Keratinocyte (primary cell): ENCODE measurements around the gene B3GNT3. TPM values are rescaled to one million over a fixed set of nuclear protein-coding genes. Genes with fewer than 3 reads are reported as not detected.

Source experiments
- DNase-seq: peaks from one replicate; pipeline ENCODE4 v3.0.0-alpha.2; 2011; ENCODE audit warnings: low read depth, missing footprints, low spot score
- FAIRE-seq: peaks from 2 replicates; lab custom pipeline; 2011; peaks lifted over from hg19 to GRCh38; lab: Jason Lieb, UNC
- H2AFZ ChIP-seq: 2 replicates; pipeline ENCODE4 v1.6.0; 2012; ENCODE audit warnings: low read length, control low read depth, inconsistent platforms; ENCODE audit not compliant: control insufficient read depth
- H3K27ac ChIP-seq: 2 replicates; pipeline ENCODE4 v1.5.1; 2011; ENCODE audit warnings: low read length; ENCODE audit not compliant: control insufficient read depth, insufficient read depth
- H3K27me3 ChIP-seq: 3 replicates; pipeline ENCODE4 v1.6.0; 2011; ENCODE audit warnings: low read length; ENCODE audit not compliant: control insufficient read depth, insufficient read depth; ENCODE audit errors: extremely low read depth
- H3K36me3 ChIP-seq, 2 experiments: 2 replicates in 1 of 2; 3 replicates in 1 of 2; pipeline ENCODE4 v1.5.1; 2011; ENCODE audit warnings: low read length in 2 of 2, mild to moderate bottlenecking in 1 of 2; ENCODE audit not compliant: control insufficient read depth in 2 of 2, insufficient read depth in 2 of 2; ENCODE audit errors: extremely low read depth in 1 of 2
- H3K4me1 ChIP-seq: 3 replicates; pipeline ENCODE4 v1.5.1; 2011; ENCODE audit warnings: low read length; ENCODE audit not compliant: control insufficient read depth, insufficient read depth; ENCODE audit errors: extremely low read depth
- H3K4me2 ChIP-seq: 3 replicates; pipeline ENCODE4 v1.6.0; 2011; ENCODE audit warnings: low read depth, low read length; ENCODE audit not compliant: control insufficient read depth, insufficient read depth; ENCODE audit errors: extremely low read depth
- H3K4me3 ChIP-seq, 3 experiments: fragments of 200-600 bp in 1 of 3; sonication (generic) in 1 of 3; 2 replicates in 2 of 3; 3 replicates in 1 of 3; pipeline ENCODE4 v1.5.1; 2011 to 2016; ENCODE audit warnings: low read length in 3 of 3, mild to moderate bottlenecking in 3 of 3, control low read depth in 2 of 3, inconsistent platforms in 1 of 3, low read depth in 1 of 3, mixed read lengths in 1 of 3, mixed run types in 1 of 3, moderate library complexity in 1 of 3; ENCODE audit not compliant: control insufficient read depth in 2 of 3, insufficient read depth in 2 of 3; ENCODE audit errors: extremely low read depth in 1 of 3
- H3K79me2 ChIP-seq: 2 replicates; pipeline ENCODE4 v1.6.0; 2012; ENCODE audit warnings: low read length; ENCODE audit not compliant: control insufficient read depth, insufficient read depth
- H3K9ac ChIP-seq: 3 replicates; pipeline ENCODE4 v1.6.0; 2011; ENCODE audit warnings: low read length; ENCODE audit not compliant: control insufficient read depth, insufficient read depth; ENCODE audit errors: extremely low read depth
- H3K9me1 ChIP-seq: 3 replicates; pipeline ENCODE4 v1.6.0; 2011; ENCODE audit warnings: low read length; ENCODE audit not compliant: control insufficient read depth, insufficient read depth; ENCODE audit errors: extremely low read depth
- H3K9me3 ChIP-seq: 2 replicates; pipeline ENCODE4 v1.5.1; 2012; ENCODE audit warnings: low read depth, low read length; ENCODE audit not compliant: control insufficient read depth
- H4K20me1 ChIP-seq: 3 replicates; pipeline ENCODE4 v1.6.0; 2011; ENCODE audit warnings: low read length; ENCODE audit not compliant: control insufficient read depth, insufficient read depth; ENCODE audit errors: extremely low read depth
- CTCF ChIP-seq, 3 experiments: IDR thresholded peaks in 1 of 3; conservative IDR thresholded peaks in 1 of 3; optimal IDR thresholded peaks in 1 of 3; 2 replicates in 2 of 3; 3 replicates in 1 of 3; pipeline versions ENCODE3 to v1.5.1; 2011; ENCODE audit warnings: low read length in 3 of 3, mild to moderate bottlenecking in 3 of 3, moderate library complexity in 2 of 3, control low read depth in 1 of 3, inconsistent platforms in 1 of 3; ENCODE audit not compliant: insufficient read depth in 2 of 3; ENCODE audit errors: extremely low read depth in 1 of 3
- EZH2 ChIP-seq: IDR thresholded peaks from one replicate; pipeline ENCODE4 v1.6.1; 2012; ENCODE audit warnings: inconsistent platforms, mild to moderate bottlenecking, low read length, moderate library complexity
- dilution Hi-C: fragments of 300-500 bp; cut with MboI; formaldehyde crosslinking; loops from one replicate; pipeline ENCODE4 v1.7.0; 2020; ENCODE audit warnings: low sequenced_read_pairs; ENCODE audit not compliant: extremely low pct_ligation_motif_present
- polyA plus RNA-seq, 5 experiments: library from polyadenylated mRNA; depleted of rRNA in 3 of 5; stranded (reverse) in 3 of 5; stranded (forward) in 1 of 5; unstranded in 1 of 5; fragments of >200 nt; gene quantifications; 1 replicate in 1 of 5; 2 replicates in 3 of 5; 3 replicates in 1 of 5; pipeline versions ENCODE4 v1.2.1 to v1.2.3, GENCODE V29; 2011 to 2012; ENCODE audit warnings: missing spikeins in 2 of 5, low read depth in 1 of 5, low replicate concordance in 1 of 5

The B3GNT3 gene
- polyA plus RNA-seq, 1 donor (not counting 4 experiments of a cell fraction or from before 2014, with no cell fraction given): 4.4 TPM

- H4K20me1 ChIP-seq: peaks cover 27% of the 10 kb centered on the region
- FAIRE-seq: no peak
- dilution Hi-C loops: no loop called here
- peaks cover 33% of the 10 kb centered on the region for H3K79me2 ChIP-seq
- H3K9me1 ChIP-seq: no peaks in the 10 kb centered on the region
- H3K27ac ChIP-seq: peak overlapping the region; percentile 93
- H3K27me3 ChIP-seq: no peaks in the 10 kb centered on the region
- no peaks in the 10 kb centered on the region for H3K9me3 ChIP-seq
- H3K36me3 ChIP-seq: peaks cover 34 to 43% of the 10 kb centered on the region in 2 experiments
- H3K9ac ChIP-seq: peak overlapping the region; percentile 100
- H2AFZ ChIP-seq: no peak overlapping the region
- H3K4me2 ChIP-seq: peak overlapping the region; percentile 88
- peaks cover 14% of the 10 kb centered on the region for H3K4me1 ChIP-seq
- no peak for DNase-seq
- H3K4me3 ChIP-seq: peak overlapping the region; percentile 89 to 100 (median 99)
- TF ChIP-seq EZH2 (no peak), CTCF (optimal IDR thresholded peaks at IDR 0.05 in 1 of 3, IDR thresholded peaks at IDR 0.05 in 1 of 3, conservative IDR thresholded peaks at IDR 0.05 in 1 of 3; ENCODE audit: extremely low read depth in 1 of 3, insufficient read depth in 2 of 3, low read length in 3 of 3) (no peak)
Observed at GRCh38 chr19:17860331-17860992, 65.5 kb downstream of the B3GNT3 start.

GRCh38 chr19:17860993-17861360, 66.0 kb downstream of the B3GNT3 start:
- Histone ChIP-seq H3K4me2 (peak overlapping the region; percentile 88), H3K4me3 (peak overlapping the region; percentile 89 to 100 (median 99)), H3K27ac (peak overlapping the region; percentile 93), H3K4me1 (peaks cover 14% of the 10 kb centered on the region), H4K20me1 (peaks cover 27% of the 10 kb centered on the region), H3K9me1 (no peaks in the 10 kb centered on the region), H2AFZ (no peak overlapping the region), H3K79me2 (peaks cover 33% of the 10 kb centered on the region), H3K36me3 (peaks cover 34 to 43% of the 10 kb centered on the region in 2 experiments), H3K9ac (peak overlapping the region; percentile 100), H3K27me3 (no peaks in the 10 kb centered on the region), H3K9me3 (no peaks in the 10 kb centered on the region)
- dilution Hi-C loops: no loop called here
- no peak for FAIRE-seq
- TF ChIP-seq EZH2 (no peak), CTCF (optimal IDR thresholded peaks at IDR 0.05 in 1 of 3, IDR thresholded peaks at IDR 0.05 in 1 of 3, conservative IDR thresholded peaks at IDR 0.05 in 1 of 3; ENCODE audit: extremely low read depth in 1 of 3, insufficient read depth in 2 of 3, low read length in 3 of 3) (no peak)
- DNase-seq: no peak
